GM12873 (cell line): Measurements from ENCODE around the gene FXN.

Source experiments
- TF ChIP-seq, protein P1 (sequence below): IDR thresholded peaks from 2 replicates; pipeline ENCODE4 v1.5.1; 2012; ENCODE audit warnings: low read depth, mild to moderate bottlenecking, moderate library complexity, low read length, control low read depth; ENCODE audit not compliant: insufficient read depth; ENCODE audit errors: missing control alignments

The FXN gene

DNA sequence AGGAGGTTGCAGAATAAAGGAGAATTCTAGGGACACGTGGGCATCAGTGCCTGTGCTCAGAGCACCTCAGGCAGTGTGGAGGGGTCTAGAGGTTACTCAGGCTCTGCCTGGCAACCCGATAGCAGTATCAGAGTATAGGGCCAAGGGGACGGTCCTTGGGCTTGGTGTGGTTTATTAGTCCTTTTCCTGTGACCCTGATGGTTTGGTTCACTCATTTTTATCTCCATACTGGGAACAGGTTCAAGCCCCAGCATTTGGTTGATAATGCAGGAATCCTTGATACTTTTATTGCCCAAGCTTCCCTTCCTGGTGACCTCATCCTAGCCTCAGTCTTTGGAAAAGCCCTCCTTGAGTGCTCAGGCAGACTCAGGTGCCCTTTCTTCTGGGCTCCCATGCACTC lies 35.5 kb downstream of the FXN start:
- TF ChIP-seq, protein P1, sequence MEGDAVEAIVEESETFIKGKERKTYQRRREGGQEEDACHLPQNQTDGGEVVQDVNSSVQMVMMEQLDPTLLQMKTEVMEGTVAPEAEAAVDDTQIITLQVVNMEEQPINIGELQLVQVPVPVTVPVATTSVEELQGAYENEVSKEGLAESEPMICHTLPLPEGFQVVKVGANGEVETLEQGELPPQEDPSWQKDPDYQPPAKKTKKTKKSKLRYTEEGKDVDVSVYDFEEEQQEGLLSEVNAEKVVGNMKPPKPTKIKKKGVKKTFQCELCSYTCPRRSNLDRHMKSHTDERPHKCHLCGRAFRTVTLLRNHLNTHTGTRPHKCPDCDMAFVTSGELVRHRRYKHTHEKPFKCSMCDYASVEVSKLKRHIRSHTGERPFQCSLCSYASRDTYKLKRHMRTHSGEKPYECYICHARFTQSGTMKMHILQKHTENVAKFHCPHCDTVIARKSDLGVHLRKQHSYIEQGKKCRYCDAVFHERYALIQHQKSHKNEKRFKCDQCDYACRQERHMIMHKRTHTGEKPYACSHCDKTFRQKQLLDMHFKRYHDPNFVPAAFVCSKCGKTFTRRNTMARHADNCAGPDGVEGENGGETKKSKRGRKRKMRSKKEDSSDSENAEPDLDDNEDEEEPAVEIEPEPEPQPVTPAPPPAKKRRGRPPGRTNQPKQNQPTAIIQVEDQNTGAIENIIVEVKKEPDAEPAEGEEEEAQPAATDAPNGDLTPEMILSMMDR: no peak

DNA sequence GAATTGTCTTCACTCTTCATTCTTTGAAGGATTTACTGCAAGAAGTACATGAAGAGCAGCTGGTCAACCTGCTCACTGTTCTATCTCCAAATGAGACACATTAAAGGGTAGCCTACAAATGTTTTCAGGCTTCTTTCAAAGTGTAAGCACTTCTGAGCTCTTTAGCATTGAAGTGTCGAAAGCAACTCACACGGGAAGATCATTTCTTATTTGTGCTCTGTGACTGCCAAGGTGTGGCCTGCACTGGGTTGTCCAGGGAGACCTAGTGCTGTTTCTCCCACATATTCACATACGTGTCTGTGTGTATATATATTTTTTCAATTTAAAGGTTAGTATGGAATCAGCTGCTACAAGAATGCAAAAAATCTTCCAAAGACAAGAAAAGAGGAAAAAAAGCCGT lies 37.6 kb downstream of the FXN start:
- TF ChIP-seq, protein P1: no peak

DNA sequence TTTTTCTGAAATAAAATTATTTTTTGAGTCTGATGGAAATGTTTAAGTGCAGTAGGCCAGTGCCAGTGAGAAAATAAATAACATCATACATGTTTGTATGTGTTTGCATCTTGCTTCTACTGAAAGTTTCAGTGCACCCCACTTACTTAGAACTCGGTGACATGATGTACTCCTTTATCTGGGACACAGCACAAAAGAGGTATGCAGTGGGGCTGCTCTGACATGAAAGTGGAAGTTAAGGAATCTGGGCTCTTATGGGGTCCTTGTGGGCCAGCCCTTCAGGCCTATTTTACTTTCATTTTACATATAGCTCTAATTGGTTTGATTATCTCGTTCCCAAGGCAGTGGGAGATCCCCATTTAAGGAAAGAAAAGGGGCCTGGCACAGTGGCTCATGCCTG lies 39.2 kb downstream of the FXN start:
- TF ChIP-seq, protein P1: no peak

DNA sequence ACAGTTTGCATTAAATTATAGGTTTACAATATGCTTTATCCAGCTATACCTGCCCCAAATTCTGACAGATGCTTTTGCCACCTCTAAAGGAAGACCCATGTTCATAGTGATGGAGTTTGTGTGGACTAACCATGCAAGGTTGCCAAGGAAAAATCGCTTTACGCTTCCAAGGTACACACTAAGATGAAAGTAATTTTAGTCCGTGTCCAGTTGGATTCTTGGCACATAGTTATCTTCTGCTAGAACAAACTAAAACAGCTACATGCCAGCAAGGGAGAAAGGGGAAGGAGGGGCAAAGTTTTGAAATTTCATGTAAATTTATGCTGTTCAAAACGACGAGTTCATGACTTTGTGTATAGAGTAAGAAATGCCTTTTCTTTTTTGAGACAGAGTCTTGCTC lies 41.0 kb downstream of the FXN start:
- TF ChIP-seq, protein P1: no peak

DNA sequence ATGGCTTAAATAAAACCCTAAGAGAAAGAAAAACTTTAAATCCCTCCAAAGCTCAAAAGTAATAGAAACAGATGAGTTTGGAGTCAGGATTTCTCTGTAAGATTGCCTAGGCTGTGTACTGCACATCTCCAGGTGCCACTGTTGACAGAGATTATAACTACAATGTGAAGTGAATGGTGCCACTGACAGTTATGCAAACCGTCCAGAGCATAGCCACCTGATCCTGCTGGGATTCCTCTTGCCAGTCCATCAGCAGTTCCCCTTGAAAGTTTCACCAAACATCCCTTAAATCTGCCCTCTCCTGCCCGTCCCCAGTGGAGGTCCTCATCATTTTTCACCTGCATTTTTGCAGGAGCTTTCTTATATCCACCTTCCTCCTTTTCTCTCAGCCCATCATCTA lies 42.5 kb downstream of the FXN start:
- TF ChIP-seq, protein P1: no peak

DNA sequence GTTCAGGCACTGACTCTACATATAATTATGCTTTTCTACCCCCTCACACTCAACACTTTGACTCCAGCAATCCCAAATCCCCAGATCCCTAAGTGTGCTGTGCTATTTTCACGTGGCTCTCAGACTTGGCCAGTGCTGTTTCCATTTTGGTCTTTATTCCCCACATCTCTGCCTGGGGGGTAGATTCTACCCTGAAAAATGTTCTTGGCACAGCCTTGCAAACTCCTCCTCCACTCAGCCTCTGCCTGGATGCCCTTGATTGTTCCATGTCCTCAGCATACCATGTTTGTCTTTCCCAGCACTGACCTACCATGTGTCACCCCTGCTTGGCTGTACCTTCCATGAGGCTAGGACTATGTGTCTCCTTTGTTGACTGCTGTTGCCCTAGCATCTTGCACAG lies 43.0 kb downstream of the FXN start:
- TF ChIP-seq, protein P1: no peak

DNA sequence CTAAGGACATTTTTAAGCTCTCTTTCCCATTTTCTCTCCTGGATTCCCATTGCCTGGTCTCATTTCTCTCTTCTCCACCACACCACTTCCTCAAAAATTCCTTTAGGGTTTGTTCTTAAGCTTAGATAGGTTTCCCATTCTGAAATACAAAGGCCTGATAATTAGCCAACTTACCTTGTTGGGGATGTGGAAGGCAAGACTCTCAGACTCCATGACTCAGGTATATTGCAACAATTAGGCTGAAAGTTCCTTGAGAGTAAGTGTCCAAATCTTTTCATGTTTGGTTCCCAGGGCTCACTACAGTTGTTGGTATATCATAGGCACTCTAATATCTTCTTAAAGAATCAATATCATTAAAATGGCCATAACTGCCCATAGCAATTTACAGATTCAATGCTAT lies 43.6 kb downstream of the FXN start:
- TF ChIP-seq, protein P1: no peak
